Measurements from ENCODE around the gene OR2M7. TPM values are rescaled to one million over a fixed set of nuclear protein-coding genes. Genes with fewer than 3 reads are reported as not detected.

Gene OR2M7, protein sequence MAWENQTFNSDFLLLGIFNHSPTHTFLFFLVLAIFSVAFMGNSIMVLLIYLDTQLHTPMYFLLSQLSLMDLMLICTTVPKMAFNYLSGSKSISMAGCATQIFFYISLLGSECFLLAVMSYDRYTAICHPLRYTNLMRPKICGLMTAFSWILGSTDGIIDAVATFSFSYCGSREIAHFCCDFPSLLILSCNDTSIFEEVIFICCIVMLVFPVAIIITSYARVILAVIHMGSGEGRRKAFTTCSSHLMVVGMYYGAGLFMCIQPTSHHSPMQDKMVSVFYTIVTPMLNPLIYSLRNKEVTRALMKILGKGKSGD
- not detected for total RNA-seq (ENCODE audit: unreplicated experiment)
- long read RNA-seq, result 0 reads

DNA sequence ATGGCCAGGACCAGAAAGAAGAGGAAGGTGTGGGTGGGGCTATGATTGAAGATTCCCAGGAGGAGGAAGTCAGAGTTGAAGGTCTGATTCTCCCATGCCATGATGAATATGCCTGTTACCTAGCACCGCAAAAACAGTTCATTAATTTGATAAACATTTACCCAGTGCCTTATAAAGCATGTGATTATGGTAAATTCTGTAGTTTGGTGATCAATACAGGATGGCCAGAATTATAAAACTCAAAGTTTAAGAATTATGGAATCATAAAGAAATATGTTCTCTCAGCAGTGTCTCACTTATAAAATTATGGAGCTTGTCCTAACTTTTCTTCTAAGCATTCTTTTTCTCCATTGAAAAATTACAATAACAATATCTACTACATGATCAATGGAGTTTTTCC lies at the start of gene OR2M7:
Gene OR2M7 (minus strand): TSS at position 101 of the 400 bp plus-strand sequence. CDS start 0 bp downstream, at position 101.
- Mint-ChIP-seq H3K4me1 (ENCODE audit: low read depth, unreplicated experiment) (no peaks in the 10 kb centered on the region), H3K27me3 (ENCODE audit: unreplicated experiment) (peaks cover 1% of the 10 kb centered on the region), H3K36me3 (ENCODE audit: unreplicated experiment) (peaks cover 10% of the 10 kb centered on the region), H3K9me3 (ENCODE audit: unreplicated experiment) (peaks cover 10% of the 10 kb centered on the region), H3K4me3 (ENCODE audit: unreplicated experiment) (no peak within 1 kb of the TSS), H3K27ac (ENCODE audit: unreplicated experiment) (no peak within 1 kb of the TSS)
- DNase-seq, result no peak
- TF ChIP-seq, protein P1, sequence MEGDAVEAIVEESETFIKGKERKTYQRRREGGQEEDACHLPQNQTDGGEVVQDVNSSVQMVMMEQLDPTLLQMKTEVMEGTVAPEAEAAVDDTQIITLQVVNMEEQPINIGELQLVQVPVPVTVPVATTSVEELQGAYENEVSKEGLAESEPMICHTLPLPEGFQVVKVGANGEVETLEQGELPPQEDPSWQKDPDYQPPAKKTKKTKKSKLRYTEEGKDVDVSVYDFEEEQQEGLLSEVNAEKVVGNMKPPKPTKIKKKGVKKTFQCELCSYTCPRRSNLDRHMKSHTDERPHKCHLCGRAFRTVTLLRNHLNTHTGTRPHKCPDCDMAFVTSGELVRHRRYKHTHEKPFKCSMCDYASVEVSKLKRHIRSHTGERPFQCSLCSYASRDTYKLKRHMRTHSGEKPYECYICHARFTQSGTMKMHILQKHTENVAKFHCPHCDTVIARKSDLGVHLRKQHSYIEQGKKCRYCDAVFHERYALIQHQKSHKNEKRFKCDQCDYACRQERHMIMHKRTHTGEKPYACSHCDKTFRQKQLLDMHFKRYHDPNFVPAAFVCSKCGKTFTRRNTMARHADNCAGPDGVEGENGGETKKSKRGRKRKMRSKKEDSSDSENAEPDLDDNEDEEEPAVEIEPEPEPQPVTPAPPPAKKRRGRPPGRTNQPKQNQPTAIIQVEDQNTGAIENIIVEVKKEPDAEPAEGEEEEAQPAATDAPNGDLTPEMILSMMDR (IDR thresholded peaks at IDR 0.05; ENCODE audit: partially characterized antibody, unreplicated experiment), result no peak

DNA sequence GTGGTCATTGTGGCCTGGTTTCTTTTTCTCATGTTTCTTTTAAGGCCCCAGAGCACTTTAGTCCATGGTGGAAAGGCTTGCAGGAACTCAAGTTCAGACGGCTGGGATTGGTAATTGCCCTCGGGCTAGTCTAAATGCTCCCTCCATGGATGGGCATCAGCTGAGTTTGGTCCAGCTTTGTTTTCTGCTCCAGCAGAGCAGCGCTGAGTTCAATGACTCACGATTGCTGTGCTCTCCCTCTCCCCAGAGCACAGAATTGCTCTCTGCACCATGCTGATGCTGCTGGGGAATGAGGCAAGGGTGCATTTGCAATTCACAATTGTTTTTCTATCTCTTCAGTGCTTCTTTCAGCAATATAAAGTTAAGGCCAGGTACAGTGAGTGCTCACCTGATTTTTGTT lies 49.4 kb upstream of the OR2M7 start:
- Mint-ChIP-seq H3K27ac (ENCODE audit: unreplicated experiment) (no peak overlapping the region), H3K27me3 (ENCODE audit: unreplicated experiment) (no peaks in the 10 kb centered on the region), H3K36me3 (ENCODE audit: unreplicated experiment) (peaks cover 4% of the 10 kb centered on the region), H3K4me3 (ENCODE audit: unreplicated experiment) (no peak overlapping the region), H3K9me3 (ENCODE audit: unreplicated experiment) (peaks cover 15% of the 10 kb centered on the region), H3K4me1 (ENCODE audit: low read depth, unreplicated experiment) (no peaks in the 10 kb centered on the region)
- TF ChIP-seq, protein P1 (IDR thresholded peaks at IDR 0.05; ENCODE audit: partially characterized antibody, unreplicated experiment), result no peak
- no peak for DNase-seq

DNA sequence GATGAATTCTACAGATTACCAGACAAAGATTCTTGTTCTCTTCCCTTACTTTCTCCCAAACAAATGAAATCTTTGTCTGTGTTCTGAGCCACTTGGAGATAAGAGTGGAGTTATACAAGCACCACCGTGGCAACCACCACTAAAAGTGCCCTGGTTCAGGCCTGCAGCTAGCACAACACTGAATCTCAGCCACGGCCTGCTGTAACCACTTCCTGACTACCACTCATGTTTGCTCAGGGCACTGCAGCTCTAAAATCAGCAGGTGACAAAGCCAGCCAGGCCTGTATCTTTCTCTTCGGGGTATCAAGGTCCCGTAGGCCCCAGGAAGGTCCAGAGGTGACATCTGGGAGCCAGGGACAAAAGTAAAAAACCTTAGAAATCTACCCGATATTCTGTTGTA lies 48.0 kb upstream of the OR2M7 start:
- H3K27me3 Mint-ChIP-seq (ENCODE audit: unreplicated experiment), result no peaks in the 10 kb centered on the region
- no peaks in the 10 kb centered on the region for H3K4me1 Mint-ChIP-seq (ENCODE audit: low read depth, unreplicated experiment)
- H3K9me3 Mint-ChIP-seq (ENCODE audit: unreplicated experiment), result peaks cover 14% of the 10 kb centered on the region
- no peak for DNase-seq
- H3K4me3 Mint-ChIP-seq (ENCODE audit: unreplicated experiment), result no peak overlapping the region
- peaks cover 4% of the 10 kb centered on the region for H3K36me3 Mint-ChIP-seq (ENCODE audit: unreplicated experiment)
- TF ChIP-seq, protein P1 (IDR thresholded peaks at IDR 0.05; ENCODE audit: partially characterized antibody, unreplicated experiment), result no peak
- H3K27ac Mint-ChIP-seq (ENCODE audit: unreplicated experiment), result no peak overlapping the region

DNA sequence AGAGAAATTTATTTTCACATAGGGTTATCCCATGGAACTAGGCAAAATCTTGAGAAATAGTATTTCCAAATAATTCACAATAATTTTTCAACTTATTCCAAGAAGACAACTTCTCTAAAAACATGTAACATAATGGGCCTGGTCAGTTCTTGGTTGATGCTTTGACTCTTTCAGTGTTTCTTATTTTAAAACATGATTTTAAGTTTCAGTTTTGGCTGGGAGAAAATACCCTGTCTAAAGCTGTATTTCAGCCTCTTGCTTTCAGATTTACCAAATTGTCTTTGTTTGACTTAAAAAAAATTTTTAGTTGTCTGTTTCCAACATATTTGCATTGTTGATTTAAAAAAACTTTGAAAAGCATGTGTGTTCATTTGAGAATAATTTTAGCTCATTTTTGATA lies 42.2 kb upstream of the OR2M7 start:
- Mint-ChIP-seq H3K27ac (ENCODE audit: unreplicated experiment) (no peak overlapping the region), H3K36me3 (ENCODE audit: unreplicated experiment) (peaks cover 9% of the 10 kb centered on the region), H3K9me3 (ENCODE audit: unreplicated experiment) (peaks cover 20% of the 10 kb centered on the region), H3K27me3 (ENCODE audit: unreplicated experiment) (peaks cover 1% of the 10 kb centered on the region), H3K4me3 (ENCODE audit: unreplicated experiment) (no peak overlapping the region), H3K4me1 (ENCODE audit: low read depth, unreplicated experiment) (no peaks in the 10 kb centered on the region)
- DNase-seq, result no peak
- TF ChIP-seq, protein P1 (IDR thresholded peaks at IDR 0.05; ENCODE audit: partially characterized antibody, unreplicated experiment), result no peak

DNA sequence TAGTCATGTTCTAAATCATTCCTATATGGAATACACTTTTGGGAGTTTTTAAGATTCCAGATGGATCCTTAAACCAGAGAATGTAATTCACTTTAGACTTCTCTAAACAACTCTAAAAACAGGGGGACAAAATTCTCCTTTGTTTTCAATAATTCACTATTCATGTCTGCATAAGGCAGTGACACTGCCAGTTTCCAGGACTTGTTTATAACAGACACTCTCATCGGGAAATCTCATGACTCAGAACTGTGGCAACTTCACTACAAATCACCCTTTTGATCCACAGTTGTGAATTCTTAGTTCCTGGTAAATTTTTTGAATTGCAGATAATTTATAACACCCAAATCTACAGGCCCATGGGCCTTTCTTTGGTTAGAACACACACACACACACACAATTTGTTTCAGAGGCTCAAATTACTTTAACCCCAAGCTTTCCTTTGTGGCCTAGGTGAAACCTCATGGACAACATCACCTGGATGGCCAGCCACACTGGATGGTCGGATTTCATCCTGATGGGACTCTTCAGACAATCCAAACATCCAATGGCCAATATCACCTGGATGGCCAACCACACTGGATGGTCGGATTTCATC lies 36.9 kb upstream of the OR2M7 start, which contains the start of gene OR2T4:
Gene OR2T4 (plus strand): TSS at position 545 of the 595 bp plus-strand sequence. CDS start 0 bp downstream, at position 545.
- peaks cover 13% of the 10 kb centered on the region for H3K9me3 Mint-ChIP-seq (ENCODE audit: unreplicated experiment)
- TF ChIP-seq, protein P1 (IDR thresholded peaks at IDR 0.05; ENCODE audit: partially characterized antibody, unreplicated experiment), result no peak
- no peak within 1 kb of the TSS for H3K4me3 Mint-ChIP-seq (ENCODE audit: unreplicated experiment)
- H3K27me3 Mint-ChIP-seq (ENCODE audit: unreplicated experiment), result peaks cover 1% of the 10 kb centered on the region
- no peaks in the 10 kb centered on the region for H3K4me1 Mint-ChIP-seq (ENCODE audit: low read depth, unreplicated experiment)
- no peak within 1 kb of the TSS for H3K27ac Mint-ChIP-seq (ENCODE audit: unreplicated experiment)
- peaks cover 6% of the 10 kb centered on the region for H3K36me3 Mint-ChIP-seq (ENCODE audit: unreplicated experiment)
- DNase-seq, result no peak
